WTC11 (cell line): ENCODE data around the gene CKM. TPM values are rescaled to one million over a fixed set of nuclear protein-coding genes. Genes with fewer than 3 reads are reported as not detected.
"Not testable (repeated sequence)": the region's sequence is repeated elsewhere in the genome, so short reads cannot be mapped to it uniquely, and the experiment has no call there.

Experiments
- ATAC-seq: fragments of 200-7000 bp; cut with Tn5 transposase; 2 replicates; pipeline ENCODE4 v1.10.0; 2021; ENCODE audit warnings: mild to moderate bottlenecking, moderate library complexity
- CTCF ChIA-PET: fragments of 300-600 bp; sonication (Branson Sonifier 250); formaldehyde crosslinking; loops from one replicate; lab custom pipeline; 2021; ENCODE audit warnings: antibody characterized with exemption; lab: Charles Lee
- POLR2A ChIA-PET: fragments of 350-600 bp; sonication (Branson Sonifier 250); formaldehyde crosslinking; loops from one replicate; lab custom pipeline; 2021; ENCODE audit warnings: antibody characterized with exemption; lab: Charles Lee
- DNase-seq: peaks from one replicate; pipeline ENCODE4 v3.0.0; 2021; ENCODE audit warnings: low spot score
- H3K27ac Mint-ChIP-seq: 2 replicates; pipeline ENCODE4 v1.8.0; 2021; ENCODE audit warnings: mixed read lengths
- H3K27me3 Mint-ChIP-seq: 2 replicates; pipeline ENCODE4 v1.8.0; 2021; ENCODE audit warnings: low read depth, mild to moderate bottlenecking, moderate library complexity, mixed read lengths
- H3K36me3 Mint-ChIP-seq: 2 replicates; pipeline ENCODE4 v1.8.0; 2021; ENCODE audit warnings: mixed read lengths
- H3K4me1 Mint-ChIP-seq: 2 replicates; pipeline ENCODE4 v1.8.0; 2022; ENCODE audit warnings: mixed read lengths
- H3K4me3 Mint-ChIP-seq: 2 replicates; pipeline ENCODE4 v1.8.0; 2021; ENCODE audit warnings: mild to moderate bottlenecking, moderate library complexity, mixed read lengths
- H3K9me3 Mint-ChIP-seq: 2 replicates; pipeline ENCODE4 v1.8.0; 2021; ENCODE audit warnings: mixed read lengths
- FOXJ3 ChIP-seq: sonication (generic); formaldehyde crosslinking; IDR thresholded peaks from 2 replicates; pipeline ENCODE4 v1.9.0; 2021; ENCODE audit warnings: missing genetic modification reagents, mild to moderate bottlenecking, borderline replicate concordance
- GABPB1 ChIP-seq: sonication (generic); formaldehyde crosslinking; IDR thresholded peaks from 2 replicates; pipeline ENCODE4 v1.8.1; 2023; ENCODE audit warnings: mild to moderate bottlenecking, missing genetic modification reagents
- JUN ChIP-seq: sonication (generic); formaldehyde crosslinking; IDR thresholded peaks from 2 replicates; pipeline ENCODE4 v1.8.0; 2023; ENCODE audit warnings: mild to moderate bottlenecking, missing genetic modification reagents
- KAT7 ChIP-seq: sonication (generic); formaldehyde crosslinking; IDR thresholded peaks from 2 replicates; pipeline ENCODE4 v1.8.1; 2023; ENCODE audit warnings: missing genetic modification reagents, mild to moderate bottlenecking, borderline replicate concordance
- SMAD3 ChIP-seq: sonication (generic); formaldehyde crosslinking; IDR thresholded peaks from 2 replicates; pipeline ENCODE4 v1.8.0; 2022; ENCODE audit warnings: missing genetic modification reagents, mild to moderate bottlenecking, borderline replicate concordance
- ZBTB21 ChIP-seq: sonication (generic); formaldehyde crosslinking; IDR thresholded peaks from 2 replicates; pipeline ENCODE4 v1.8.1; 2023; ENCODE audit warnings: mild to moderate bottlenecking, missing genetic modification reagents, borderline replicate concordance
- ZNF138 ChIP-seq: sonication (generic); formaldehyde crosslinking; conservative IDR thresholded peaks from 2 replicates; pipeline ENCODE4 v1.8.1; 2022; ENCODE audit warnings: mild to moderate bottlenecking, moderate library complexity, missing genetic modification reagents
- total RNA-seq: library from RNA; stranded (reverse); gene quantifications from 3 replicates; pipeline ENCODE4 v1.2.3, GENCODE V29; 2021
- TF ChIP-seq, protein P1 (sequence below): sonication (generic); formaldehyde crosslinking; IDR thresholded peaks from 2 replicates; pipeline ENCODE4 v1.8.0; 2022; ENCODE audit warnings: mild to moderate bottlenecking, missing genetic modification reagents
- TF ChIP-seq, protein P2 (sequence below): sonication (generic); formaldehyde crosslinking; IDR thresholded peaks from 2 replicates; pipeline ENCODE4 v1.8.0; 2023; ENCODE audit warnings: mild to moderate bottlenecking, missing genetic modification reagents
- TF ChIP-seq, protein P3 (sequence below): sonication (generic); formaldehyde crosslinking; IDR thresholded peaks from 2 replicates; pipeline ENCODE4 v1.8.1; 2023; ENCODE audit warnings: mild to moderate bottlenecking, missing genetic modification reagents, moderate library complexity
- TF ChIP-seq, protein P4 (sequence below): fragments of 250-450 bp; sonication (Bioruptor Pico); conservative IDR thresholded peaks from 2 replicates; pipeline ENCODE4 v1.9.0; 2021; ENCODE audit warnings: mild to moderate bottlenecking
- TF ChIP-seq, protein P5 (sequence below): sonication (generic); formaldehyde crosslinking; IDR thresholded peaks from 2 replicates; pipeline ENCODE4 v1.8.0; 2022; ENCODE audit warnings: missing genetic modification reagents

Gene CKM
- total RNA-seq, 1 experiment from 2014 or later: not detected

DNA sequence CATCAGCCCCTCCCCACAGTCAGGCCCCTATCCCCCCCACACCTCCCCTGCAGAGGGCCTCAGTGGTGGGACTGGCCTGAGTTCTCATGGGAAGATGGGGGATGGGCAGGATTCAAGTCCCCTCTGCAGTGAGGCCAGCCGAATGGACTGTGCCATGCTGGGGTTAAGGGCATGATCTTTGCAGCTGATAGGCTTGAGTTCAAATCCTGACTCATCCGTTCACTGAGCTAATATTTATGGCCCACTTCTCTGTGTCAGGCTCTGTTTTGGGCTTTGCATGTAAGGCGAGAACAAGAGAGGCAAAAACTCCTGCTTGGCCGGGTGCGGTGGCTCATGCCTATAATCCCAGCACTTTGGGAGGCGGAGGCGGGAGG lies 51.0 kb downstream of the CKM start:
- Mint-ChIP-seq H3K4me3 (no peak overlapping the region), H3K27me3 (no peaks in the 10 kb centered on the region), H3K27ac (no peak overlapping the region), H3K36me3 (peaks cover 20% of the 10 kb centered on the region), H3K4me1 (no peaks in the 10 kb centered on the region), H3K9me3 (no peaks in the 10 kb centered on the region)
- DNase-seq: no peak
- no peak for TF ChIP-seq JUN (CRISPR knock-in tag)
- TF ChIP-seq, protein P1, sequence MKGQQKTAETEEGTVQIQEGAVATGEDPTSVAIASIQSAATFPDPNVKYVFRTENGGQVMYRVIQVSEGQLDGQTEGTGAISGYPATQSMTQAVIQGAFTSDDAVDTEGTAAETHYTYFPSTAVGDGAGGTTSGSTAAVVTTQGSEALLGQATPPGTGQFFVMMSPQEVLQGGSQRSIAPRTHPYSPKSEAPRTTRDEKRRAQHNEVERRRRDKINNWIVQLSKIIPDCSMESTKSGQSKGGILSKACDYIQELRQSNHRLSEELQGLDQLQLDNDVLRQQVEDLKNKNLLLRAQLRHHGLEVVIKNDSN (CRISPR knock-in tag): no peak
- TF ChIP-seq ZNF138: no peak
- TF ChIP-seq, protein P2, sequence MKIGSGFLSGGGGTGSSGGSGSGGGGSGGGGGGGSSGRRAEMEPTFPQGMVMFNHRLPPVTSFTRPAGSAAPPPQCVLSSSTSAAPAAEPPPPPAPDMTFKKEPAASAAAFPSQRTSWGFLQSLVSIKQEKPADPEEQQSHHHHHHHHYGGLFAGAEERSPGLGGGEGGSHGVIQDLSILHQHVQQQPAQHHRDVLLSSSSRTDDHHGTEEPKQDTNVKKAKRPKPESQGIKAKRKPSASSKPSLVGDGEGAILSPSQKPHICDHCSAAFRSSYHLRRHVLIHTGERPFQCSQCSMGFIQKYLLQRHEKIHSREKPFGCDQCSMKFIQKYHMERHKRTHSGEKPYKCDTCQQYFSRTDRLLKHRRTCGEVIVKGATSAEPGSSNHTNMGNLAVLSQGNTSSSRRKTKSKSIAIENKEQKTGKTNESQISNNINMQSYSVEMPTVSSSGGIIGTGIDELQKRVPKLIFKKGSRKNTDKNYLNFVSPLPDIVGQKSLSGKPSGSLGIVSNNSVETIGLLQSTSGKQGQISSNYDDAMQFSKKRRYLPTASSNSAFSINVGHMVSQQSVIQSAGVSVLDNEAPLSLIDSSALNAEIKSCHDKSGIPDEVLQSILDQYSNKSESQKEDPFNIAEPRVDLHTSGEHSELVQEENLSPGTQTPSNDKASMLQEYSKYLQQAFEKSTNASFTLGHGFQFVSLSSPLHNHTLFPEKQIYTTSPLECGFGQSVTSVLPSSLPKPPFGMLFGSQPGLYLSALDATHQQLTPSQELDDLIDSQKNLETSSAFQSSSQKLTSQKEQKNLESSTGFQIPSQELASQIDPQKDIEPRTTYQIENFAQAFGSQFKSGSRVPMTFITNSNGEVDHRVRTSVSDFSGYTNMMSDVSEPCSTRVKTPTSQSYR (CRISPR knock-in tag): no peak
- no peak for ATAC-seq
- ChIA-PET POLR2A (no interaction called here), CTCF (no interaction called here)

DNA sequence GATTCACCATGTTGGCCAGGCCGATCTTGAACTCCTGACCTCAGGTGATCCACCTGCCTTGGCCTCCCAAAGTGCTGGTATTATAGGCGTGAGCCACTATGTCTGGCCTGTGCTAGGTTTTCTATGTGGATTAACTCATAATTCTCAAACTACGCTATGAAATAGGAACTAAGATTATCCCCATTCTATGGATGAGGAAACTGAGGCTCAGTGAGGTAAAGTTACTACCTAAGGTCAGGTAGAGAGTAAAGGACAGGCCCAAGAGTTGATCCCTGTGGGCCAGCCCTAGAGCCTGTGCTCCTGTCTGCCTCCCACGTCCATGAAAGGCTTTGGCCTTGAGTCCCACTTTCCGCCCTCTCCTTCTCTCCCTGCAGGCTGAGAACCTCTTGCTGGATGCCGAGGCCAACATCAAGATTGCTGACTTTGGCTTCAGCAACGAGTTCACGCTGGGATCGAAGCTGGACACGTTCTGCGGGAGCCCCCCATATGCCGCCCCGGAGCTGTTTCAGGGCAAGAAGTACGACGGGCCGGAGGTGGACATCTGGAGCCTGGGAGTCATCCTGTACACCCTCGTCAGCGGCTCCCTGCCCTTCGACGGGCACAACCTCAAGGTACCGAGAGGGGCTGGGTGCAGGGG lies 51.5 kb downstream of the CKM start:
- H3K9me3 Mint-ChIP-seq: no peaks in the 10 kb centered on the region
- H3K4me1 Mint-ChIP-seq: no peaks in the 10 kb centered on the region
- no peak for DNase-seq
- no peak for ATAC-seq
- POLR2A ChIA-PET: no interaction called here
- no peak for TF ChIP-seq GABPB1 (CRISPR knock-in tag)
- TF ChIP-seq KAT7 (CRISPR knock-in tag): no peak
- TF ChIP-seq, protein P3, sequence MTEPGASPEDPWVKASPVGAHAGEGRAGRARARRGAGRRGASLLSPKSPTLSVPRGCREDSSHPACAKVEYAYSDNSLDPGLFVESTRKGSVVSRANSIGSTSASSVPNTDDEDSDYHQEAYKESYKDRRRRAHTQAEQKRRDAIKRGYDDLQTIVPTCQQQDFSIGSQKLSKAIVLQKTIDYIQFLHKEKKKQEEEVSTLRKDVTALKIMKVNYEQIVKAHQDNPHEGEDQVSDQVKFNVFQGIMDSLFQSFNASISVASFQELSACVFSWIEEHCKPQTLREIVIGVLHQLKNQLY (CRISPR knock-in tag): no peak
- no peak for TF ChIP-seq FOXJ3 (CRISPR knock-in tag)
- no peak for TF ChIP-seq SMAD3
- TF ChIP-seq, protein P4, sequence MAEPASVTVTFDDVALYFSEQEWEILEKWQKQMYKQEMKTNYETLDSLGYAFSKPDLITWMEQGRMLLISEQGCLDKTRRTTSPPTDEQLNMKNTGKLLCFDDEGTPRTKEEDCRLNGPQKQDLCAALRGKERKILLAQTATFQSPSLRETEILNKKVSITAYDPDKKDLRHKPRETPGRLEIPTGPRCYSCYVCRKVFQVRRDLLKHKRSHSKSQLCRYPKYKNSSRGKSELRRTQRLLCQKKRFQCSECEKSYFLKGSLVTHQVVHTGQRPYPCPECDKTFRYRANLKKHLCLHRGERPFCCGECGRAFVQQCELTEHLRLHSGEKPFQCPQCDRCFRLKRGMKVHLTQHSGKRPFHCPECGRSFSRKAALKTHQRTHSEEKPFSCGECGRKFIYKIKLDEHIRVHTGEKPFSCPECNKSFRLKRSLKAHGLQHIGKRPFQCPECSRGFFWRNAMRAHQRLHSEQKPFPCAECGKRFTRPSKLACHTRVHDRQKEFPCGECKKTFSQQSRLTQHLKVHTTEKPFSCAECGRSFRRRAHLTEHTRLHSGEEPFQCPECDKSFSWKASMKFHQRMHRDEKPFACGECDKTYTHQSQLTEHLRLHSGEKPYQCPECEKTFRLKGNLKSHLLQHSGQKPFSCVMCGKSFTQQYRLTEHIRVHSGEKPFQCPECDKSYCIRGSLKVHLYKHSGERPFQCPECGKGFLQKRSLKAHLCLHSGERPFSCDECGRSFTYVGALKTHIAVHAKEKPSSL: no peak
- no peak for TF ChIP-seq ZBTB21 (CRISPR knock-in tag)
- TF ChIP-seq ZNF138: no peak
- TF ChIP-seq, protein P5, sequence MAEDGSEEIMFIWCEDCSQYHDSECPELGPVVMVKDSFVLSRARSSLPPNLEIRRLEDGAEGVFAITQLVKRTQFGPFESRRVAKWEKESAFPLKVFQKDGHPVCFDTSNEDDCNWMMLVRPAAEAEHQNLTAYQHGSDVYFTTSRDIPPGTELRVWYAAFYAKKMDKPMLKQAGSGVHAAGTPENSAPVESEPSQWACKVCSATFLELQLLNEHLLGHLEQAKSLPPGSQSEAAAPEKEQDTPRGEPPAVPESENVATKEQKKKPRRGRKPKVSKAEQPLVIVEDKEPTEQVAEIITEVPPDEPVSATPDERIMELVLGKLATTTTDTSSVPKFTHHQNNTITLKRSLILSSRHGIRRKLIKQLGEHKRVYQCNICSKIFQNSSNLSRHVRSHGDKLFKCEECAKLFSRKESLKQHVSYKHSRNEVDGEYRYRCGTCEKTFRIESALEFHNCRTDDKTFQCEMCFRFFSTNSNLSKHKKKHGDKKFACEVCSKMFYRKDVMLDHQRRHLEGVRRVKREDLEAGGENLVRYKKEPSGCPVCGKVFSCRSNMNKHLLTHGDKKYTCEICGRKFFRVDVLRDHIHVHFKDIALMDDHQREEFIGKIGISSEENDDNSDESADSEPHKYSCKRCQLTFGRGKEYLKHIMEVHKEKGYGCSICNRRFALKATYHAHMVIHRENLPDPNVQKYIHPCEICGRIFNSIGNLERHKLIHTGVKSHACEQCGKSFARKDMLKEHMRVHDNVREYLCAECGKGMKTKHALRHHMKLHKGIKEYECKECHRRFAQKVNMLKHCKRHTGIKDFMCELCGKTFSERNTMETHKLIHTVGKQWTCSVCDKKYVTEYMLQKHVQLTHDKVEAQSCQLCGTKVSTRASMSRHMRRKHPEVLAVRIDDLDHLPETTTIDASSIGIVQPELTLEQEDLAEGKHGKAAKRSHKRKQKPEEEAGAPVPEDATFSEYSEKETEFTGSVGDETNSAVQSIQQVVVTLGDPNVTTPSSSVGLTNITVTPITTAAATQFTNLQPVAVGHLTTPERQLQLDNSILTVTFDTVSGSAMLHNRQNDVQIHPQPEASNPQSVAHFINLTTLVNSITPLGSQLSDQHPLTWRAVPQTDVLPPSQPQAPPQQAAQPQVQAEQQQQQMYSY (CRISPR knock-in tag): no peak
- TF ChIP-seq, all 79 proteins: peak for 0
- Mint-ChIP-seq H3K36me3 (peaks cover 20% of the 10 kb centered on the region), H3K27ac (no peak overlapping the region), H3K27me3 (no peaks in the 10 kb centered on the region), H3K4me3 (no peak overlapping the region)
- CTCF ChIA-PET: no interaction called here

DNA sequence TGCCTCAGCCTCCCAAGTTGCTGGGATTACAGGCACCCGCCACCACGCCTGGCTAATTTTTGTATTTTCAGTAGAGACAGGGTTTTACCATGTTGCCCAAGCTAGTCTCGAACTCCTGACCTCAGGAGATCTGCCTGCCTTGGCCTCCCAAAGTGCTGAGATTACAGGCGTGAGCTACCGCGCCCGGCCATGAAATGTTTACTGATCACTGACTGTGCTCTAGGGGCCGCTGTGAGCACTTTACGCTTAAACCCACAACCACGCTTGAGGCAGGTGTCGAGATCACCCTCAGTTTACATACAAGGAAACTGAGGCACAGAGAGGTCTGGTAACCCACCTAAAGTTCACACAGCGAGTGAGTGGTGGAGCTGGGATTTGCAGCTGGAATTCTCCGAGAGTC lies 52.7 kb downstream of the CKM start:
- H3K9me3 Mint-ChIP-seq, H3K4me3 Mint-ChIP-seq, DNase-seq, POLR2A ChIA-PET, H3K4me1 Mint-ChIP-seq, ATAC-seq, H3K27me3 Mint-ChIP-seq, H3K27ac Mint-ChIP-seq: not testable (repeated sequence)
- H3K36me3 Mint-ChIP-seq: peaks cover 20% of the 10 kb centered on the region
- CTCF ChIA-PET: interaction anchor here (0.6 to 1.0 kb wide), 5 partner anchors 11 to 100 kb away, joined by 3 read pairs; partner anchors contain the start of gene ERCC2
